Measurements from ENCODE around the gene RBP4.
A peak's percentile ranks its signal among the peaks of the same experiment; 100 is the strongest.
"Not testable (repeated sequence)": the region's sequence is repeated elsewhere in the genome, so short reads cannot be mapped to it uniquely, and the experiment has no call there.

Gene RBP4

GRCh38 chr10:93565446-93565845 lies 35.6 kb downstream of the RBP4 start:
- DNase-seq, result no peak

GRCh38 chr10:93560541-93560940 lies 40.5 kb downstream of the RBP4 start:
- no peak for DNase-seq

DNA sequence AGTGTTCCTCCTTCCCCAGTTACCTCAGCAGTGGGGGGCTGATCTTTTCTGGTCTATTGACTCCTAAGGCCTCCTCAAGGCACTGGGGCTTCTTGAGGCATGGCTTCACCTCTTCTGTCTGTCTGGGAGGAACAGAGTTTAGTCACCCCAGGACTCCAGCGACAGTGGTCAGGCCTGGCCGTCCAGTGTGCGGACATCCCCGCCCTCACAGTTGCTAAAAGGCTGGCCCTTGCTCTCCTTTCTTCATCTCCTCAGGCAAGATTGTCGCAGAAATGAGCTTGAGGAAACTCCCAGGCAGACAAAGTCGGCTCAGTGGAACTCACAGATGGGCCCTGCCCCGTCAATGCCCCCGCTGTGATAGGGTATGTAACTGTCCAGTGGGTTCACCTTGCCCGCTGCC lies 41.5 kb downstream of the RBP4 start:
- DNase-seq, result no peak

DNA sequence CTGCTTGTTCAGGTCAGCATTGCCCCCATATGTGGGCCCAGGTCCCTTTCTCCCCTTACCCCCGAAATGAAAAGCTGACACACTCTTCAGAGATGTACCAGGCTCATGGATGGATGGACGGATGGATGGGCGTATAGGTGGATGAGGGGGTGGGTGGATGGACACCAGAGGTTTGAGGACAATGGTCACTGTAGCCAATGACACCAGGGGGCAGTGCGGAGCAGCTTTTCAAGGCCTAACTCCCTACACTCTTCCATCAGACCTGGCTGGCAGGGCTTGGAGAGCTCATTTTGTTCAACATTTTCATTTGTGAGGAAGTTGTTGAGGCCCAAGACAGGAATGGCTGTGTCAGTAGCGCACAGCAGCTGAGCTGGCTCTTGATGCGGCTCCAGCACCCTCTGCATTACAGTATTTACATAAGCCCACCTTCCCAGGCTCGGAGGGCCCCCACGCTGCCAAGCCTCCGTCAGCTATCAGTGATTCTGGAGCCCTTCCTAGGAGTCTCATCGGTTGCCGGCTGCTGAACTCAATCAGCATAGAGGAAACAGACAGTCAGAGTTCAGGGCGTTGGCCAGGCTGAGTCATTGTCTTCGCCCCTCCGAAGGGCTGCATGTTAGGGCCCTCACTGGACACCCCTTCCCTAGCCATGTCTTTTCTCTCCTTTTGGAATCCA lies 46.1 kb downstream of the RBP4 start:
- DNase-seq, result peak; percentile 1

DNA sequence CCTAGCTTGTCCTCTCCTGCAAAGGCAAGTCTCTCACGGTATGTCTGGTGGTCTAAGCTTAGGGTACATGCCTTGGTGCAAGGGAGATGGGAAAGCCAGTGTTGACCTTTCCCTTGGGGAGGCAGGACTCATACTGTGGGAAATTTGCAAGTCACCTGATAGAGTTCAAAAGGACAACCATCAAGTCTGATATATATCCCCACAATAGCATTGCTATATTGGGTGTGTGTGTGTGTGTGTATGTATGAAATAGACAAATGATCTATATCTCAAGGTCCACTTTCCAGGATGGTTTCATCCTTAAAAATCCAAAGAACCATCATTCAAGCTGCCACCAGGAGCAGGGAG lies 46.7 kb downstream of the RBP4 start:
- no peak for DNase-seq

GRCh38 chr10:93553482-93554315 lies 47.3 kb downstream of the RBP4 start:
- DNase-seq, result no peak

DNA sequence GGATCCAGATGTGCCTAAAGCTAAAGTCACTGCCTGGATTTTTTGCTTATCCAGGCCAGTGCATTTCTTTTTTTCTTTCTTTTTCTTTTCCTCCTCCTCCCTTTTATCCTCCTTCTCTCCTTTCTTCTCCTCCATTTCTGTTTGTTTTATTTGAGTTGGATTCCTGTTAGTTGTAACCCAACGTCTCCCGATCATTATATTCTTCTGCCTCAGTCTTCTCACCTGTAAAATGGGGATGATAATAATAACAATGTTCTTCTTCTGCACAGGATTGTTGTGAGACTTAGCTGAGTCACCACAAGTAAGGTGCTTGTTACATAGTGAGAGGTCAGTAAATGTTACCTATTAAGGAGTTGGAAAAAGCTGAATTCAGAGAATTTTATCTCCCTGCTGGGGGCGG lies 48.3 kb downstream of the RBP4 start:
- DNase-seq, result no peak

DNA sequence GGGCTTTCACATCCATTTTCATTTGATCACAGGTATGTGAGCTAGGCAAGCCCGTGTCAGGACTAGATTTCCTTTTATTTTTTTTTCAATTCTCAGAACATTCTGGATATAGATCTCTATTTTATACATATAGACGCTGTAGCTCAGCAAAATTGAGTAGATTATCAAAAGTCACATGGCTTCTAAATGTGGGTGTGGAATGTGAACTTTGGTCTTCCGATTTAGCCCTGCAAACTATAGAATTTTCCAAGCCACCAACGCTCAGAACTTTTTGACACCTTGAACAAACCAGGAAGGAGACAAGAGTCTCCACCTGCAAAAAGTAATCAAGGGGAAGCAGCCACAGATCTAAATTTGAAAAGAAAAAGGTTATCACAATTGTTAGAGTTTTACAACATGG lies 50.4 kb downstream of the RBP4 start:
- DNase-seq, result no peak

DNA sequence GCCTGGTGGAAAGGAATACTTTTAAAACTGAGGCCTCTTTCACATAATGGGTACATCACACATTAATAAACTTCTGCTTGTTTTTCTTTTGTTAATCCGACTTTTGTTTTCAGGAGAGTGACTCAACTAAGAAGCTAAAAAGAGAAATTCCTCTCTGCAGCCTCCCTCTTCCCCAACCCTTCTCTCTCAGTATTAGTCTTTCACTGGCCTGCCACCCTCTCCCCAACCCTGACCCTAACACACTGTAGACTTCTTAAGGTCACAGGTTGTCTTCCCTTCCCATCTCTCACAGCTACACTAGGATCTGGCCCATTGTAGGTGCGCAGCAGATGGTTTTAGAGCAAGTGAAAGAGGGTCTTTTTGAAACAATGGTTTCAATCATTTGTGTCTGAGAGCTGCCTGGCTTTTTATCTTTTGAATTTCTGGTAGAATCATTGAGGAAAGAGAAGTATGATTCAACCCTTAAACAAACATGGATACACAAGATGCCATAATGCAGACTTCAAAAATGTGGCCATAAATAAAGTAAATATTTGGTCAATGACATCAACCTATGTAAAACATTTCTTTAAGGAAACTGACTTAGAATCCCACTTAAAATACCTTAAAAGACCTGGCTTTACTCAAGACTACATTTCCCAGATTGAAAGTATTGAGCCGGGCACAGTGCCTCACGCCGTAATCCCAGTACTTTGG lies 52.5 kb downstream of the RBP4 start:
- no peak for DNase-seq

- DNase-seq, result no peak
Measured at GRCh38 chr10:93547522-93547921, 53.5 kb downstream of the RBP4 start.

GRCh38 chr10:93546995-93547394 lies 54.0 kb downstream of the RBP4 start:
- DNase-seq, result not testable (repeated sequence)

- DNase-seq, result no peak
Measured at GRCh38 chr10:93542358-93542791, 58.7 kb downstream of the RBP4 start.
